ENCODE results near the gene BAZ2B. TPM values are rescaled to one million over a fixed set of nuclear protein-coding genes. Genes with fewer than 3 reads are reported as not detected.

The BAZ2B gene
- total RNA-seq, 1 experiment from 2014 or later: 33.0 TPM

GRCh38 chr2:159356053-159356554, 260.2 kb downstream of the BAZ2B start:
- Mint-ChIP-seq H3K4me3 (no peak overlapping the region), H3K9me3 (peaks cover 5% of the 10 kb centered on the region; the same call in 1 of the 2 replicates), H3K4me1 (peaks cover 8% of the 10 kb centered on the region), H3K27me3 (ENCODE audit: low read depth) (no peaks in the 10 kb centered on the region), H3K27ac (no peak overlapping the region), H3K36me3 (peaks cover 13% of the 10 kb centered on the region)
- CTCF ChIA-PET: no interaction called here
- ATAC-seq (no peak), DNase-seq (ENCODE audit: low spot score) (no peak)
- POLR2A ChIA-PET: no interaction called here
- TF ChIP-seq, protein P1, sequence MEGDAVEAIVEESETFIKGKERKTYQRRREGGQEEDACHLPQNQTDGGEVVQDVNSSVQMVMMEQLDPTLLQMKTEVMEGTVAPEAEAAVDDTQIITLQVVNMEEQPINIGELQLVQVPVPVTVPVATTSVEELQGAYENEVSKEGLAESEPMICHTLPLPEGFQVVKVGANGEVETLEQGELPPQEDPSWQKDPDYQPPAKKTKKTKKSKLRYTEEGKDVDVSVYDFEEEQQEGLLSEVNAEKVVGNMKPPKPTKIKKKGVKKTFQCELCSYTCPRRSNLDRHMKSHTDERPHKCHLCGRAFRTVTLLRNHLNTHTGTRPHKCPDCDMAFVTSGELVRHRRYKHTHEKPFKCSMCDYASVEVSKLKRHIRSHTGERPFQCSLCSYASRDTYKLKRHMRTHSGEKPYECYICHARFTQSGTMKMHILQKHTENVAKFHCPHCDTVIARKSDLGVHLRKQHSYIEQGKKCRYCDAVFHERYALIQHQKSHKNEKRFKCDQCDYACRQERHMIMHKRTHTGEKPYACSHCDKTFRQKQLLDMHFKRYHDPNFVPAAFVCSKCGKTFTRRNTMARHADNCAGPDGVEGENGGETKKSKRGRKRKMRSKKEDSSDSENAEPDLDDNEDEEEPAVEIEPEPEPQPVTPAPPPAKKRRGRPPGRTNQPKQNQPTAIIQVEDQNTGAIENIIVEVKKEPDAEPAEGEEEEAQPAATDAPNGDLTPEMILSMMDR (IDR thresholded peaks at IDR 0.05): no peak
- no peak for TF ChIP-seq EMX1 (CRISPR knock-in tag; IDR thresholded peaks at IDR 0.05)
- no peak for TF ChIP-seq SOX15 (CRISPR knock-in tag; IDR thresholded peaks at IDR 0.05)
- no peak for TF ChIP-seq ELF4 (CRISPR knock-in tag; IDR thresholded peaks at IDR 0.05; ENCODE audit: low read depth)
- no peak for TF ChIP-seq TEAD4 (CRISPR knock-in tag; IDR thresholded peaks at IDR 0.05)
- TF ChIP-seq, protein P2, sequence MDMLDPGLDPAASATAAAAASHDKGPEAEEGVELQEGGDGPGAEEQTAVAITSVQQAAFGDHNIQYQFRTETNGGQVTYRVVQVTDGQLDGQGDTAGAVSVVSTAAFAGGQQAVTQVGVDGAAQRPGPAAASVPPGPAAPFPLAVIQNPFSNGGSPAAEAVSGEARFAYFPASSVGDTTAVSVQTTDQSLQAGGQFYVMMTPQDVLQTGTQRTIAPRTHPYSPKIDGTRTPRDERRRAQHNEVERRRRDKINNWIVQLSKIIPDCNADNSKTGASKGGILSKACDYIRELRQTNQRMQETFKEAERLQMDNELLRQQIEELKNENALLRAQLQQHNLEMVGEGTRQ (CRISPR knock-in tag; IDR thresholded peaks at IDR 0.05): no peak
- no peak for TF ChIP-seq JUN (CRISPR knock-in tag; IDR thresholded peaks at IDR 0.05)
- TF ChIP-seq FOXP1 (CRISPR knock-in tag; IDR thresholded peaks at IDR 0.05; ENCODE audit: borderline replicate concordance): no peak
- TF ChIP-seq, protein P3, sequence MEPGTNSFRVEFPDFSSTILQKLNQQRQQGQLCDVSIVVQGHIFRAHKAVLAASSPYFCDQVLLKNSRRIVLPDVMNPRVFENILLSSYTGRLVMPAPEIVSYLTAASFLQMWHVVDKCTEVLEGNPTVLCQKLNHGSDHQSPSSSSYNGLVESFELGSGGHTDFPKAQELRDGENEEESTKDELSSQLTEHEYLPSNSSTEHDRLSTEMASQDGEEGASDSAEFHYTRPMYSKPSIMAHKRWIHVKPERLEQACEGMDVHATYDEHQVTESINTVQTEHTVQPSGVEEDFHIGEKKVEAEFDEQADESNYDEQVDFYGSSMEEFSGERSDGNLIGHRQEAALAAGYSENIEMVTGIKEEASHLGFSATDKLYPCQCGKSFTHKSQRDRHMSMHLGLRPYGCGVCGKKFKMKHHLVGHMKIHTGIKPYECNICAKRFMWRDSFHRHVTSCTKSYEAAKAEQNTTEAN (CRISPR knock-in tag; IDR thresholded peaks at IDR 0.05): no peak
- TF ChIP-seq GTF2I (CRISPR knock-in tag; conservative IDR thresholded peaks at IDR 0.05): no peak
- no peak for TF ChIP-seq ZNF281 (CRISPR knock-in tag; IDR thresholded peaks at IDR 0.05)
- TF ChIP-seq MYBL2 (CRISPR knock-in tag; IDR thresholded peaks at IDR 0.05): no peak
- TF ChIP-seq ZNF396 (CRISPR knock-in tag; IDR thresholded peaks at IDR 0.05; ENCODE audit: borderline replicate concordance): no peak
- no peak for TF ChIP-seq JAZF1 (CRISPR knock-in tag; IDR thresholded peaks at IDR 0.05)
- no peak for TF ChIP-seq NR1H2 (CRISPR knock-in tag; IDR thresholded peaks at IDR 0.05)
- TF ChIP-seq, protein P4, sequence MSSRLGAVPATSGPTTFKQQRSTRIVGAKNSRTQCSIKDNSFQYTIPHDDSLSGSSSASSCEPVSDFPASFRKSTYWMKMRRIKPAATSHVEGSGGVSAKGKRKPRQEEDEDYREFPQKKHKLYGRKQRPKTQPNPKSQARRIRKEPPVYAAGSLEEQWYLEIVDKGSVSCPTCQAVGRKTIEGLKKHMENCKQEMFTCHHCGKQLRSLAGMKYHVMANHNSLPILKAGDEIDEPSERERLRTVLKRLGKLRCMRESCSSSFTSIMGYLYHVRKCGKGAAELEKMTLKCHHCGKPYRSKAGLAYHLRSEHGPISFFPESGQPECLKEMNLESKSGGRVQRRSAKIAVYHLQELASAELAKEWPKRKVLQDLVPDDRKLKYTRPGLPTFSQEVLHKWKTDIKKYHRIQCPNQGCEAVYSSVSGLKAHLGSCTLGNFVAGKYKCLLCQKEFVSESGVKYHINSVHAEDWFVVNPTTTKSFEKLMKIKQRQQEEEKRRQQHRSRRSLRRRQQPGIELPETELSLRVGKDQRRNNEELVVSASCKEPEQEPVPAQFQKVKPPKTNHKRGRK (CRISPR knock-in tag; IDR thresholded peaks at IDR 0.05; ENCODE audit: borderline replicate concordance): no peak
- TF ChIP-seq NFYB (CRISPR knock-in tag; conservative IDR thresholded peaks at IDR 0.05; ENCODE audit: low read depth): no peak
- TF ChIP-seq GRHL2 (CRISPR knock-in tag; IDR thresholded peaks at IDR 0.05; ENCODE audit: insufficient replicate concordance, severe bottlenecking): no peak
- no peak for TF ChIP-seq ESRRA (CRISPR knock-in tag; IDR thresholded peaks at IDR 0.05; ENCODE audit: borderline replicate concordance)
- TF ChIP-seq ZNF423 (CRISPR knock-in tag; IDR thresholded peaks at IDR 0.05): no peak

All from WTC11 (cell line).